Liver (tissue), 9 donors: ENCODE data around the gene LGALS8. TPM values are rescaled to one million over a fixed set of nuclear protein-coding genes. Genes with fewer than 3 reads are reported as not detected.

Experiments used
- DNase-seq: peaks from one replicate; pipeline ENCODE4 v3.0.0-alpha.2; 2017; ENCODE audit warnings: low spot score
- H3K27ac ChIP-seq, 2 donors: one replicate each; pipeline ENCODE4 v1.7.0; 2013; ENCODE audit warnings: inconsistent platforms in 2 of 2, low read length in 2 of 2, control low read depth in 1 of 2, low read depth in 1 of 2, mild to moderate bottlenecking in 1 of 2
- H3K27me3 ChIP-seq, 4 donors: one replicate each; pipeline versions ENCODE4 v1.6.1 to v1.7.0; 2013; ENCODE audit warnings: low read length in 3 of 4, inconsistent platforms in 1 of 4, mild to moderate bottlenecking in 1 of 4, moderate library complexity in 1 of 4; ENCODE audit not compliant: control insufficient read depth in 4 of 4, insufficient read depth in 4 of 4
- H3K36me3 ChIP-seq, 4 donors: one replicate each; pipeline versions ENCODE4 v1.6.1 to v1.7.0; 2013; ENCODE audit warnings: low read length in 3 of 4, mild to moderate bottlenecking in 3 of 4, low read depth in 1 of 4, moderate library complexity in 1 of 4; ENCODE audit not compliant: control insufficient read depth in 4 of 4, insufficient read depth in 3 of 4
- H3K4me1 ChIP-seq, 4 donors: one replicate each; pipeline versions ENCODE4 v1.6.1 to v1.7.0; 2013; ENCODE audit warnings: low read length in 3 of 4, mild to moderate bottlenecking in 3 of 4, moderate library complexity in 1 of 4; ENCODE audit not compliant: control insufficient read depth in 4 of 4, insufficient read depth in 4 of 4
- H3K4me3 ChIP-seq, 3 donors: one replicate each; pipeline versions ENCODE4 v1.6.1 to v1.7.0; 2013; ENCODE audit warnings: low read length in 3 of 3, control low read depth in 1 of 3, low read depth in 1 of 3, mild to moderate bottlenecking in 1 of 3
- H3K9ac ChIP-seq, 2 donors: one replicate each; pipeline ENCODE4 v1.7.0; 2013; ENCODE audit warnings: low read length in 2 of 2, mild to moderate bottlenecking in 2 of 2, moderate library complexity in 2 of 2, control low read depth in 1 of 2, low read depth in 1 of 2
- H3K9me3 ChIP-seq, 4 donors: one replicate each; pipeline versions ENCODE4 v1.6.1 to v1.7.0; 2013; ENCODE audit warnings: low read length in 3 of 4; ENCODE audit not compliant: control insufficient read depth in 4 of 4
- ATF3 ChIP-seq: IDR thresholded peaks from 2 replicates; pipeline ENCODE4 v1.6.1; 2016; ENCODE audit warnings: antibody characterized with exemption
- CTCF ChIP-seq: fragments of 150-350 bp; IDR thresholded peaks from 2 replicates; pipeline ENCODE4 v1.5.1; 2017; ENCODE audit warnings: improper control_type of control experiment, low read depth, low read length; ENCODE audit not compliant: missing input control
- EGR1 ChIP-seq, 2 donors: IDR thresholded peaks; 2 replicates each; pipeline ENCODE4 v1.6.1; 2016 to 2018; ENCODE audit warnings: antibody characterized with exemption in 2 of 2, low read depth in 2 of 2
- FOXA1 ChIP-seq: IDR thresholded peaks from 2 replicates; pipeline ENCODE4 v1.6.1; 2016; ENCODE audit warnings: antibody characterized with exemption
- FOXA2 ChIP-seq: IDR thresholded peaks from 2 replicates; pipeline ENCODE4 v1.6.1; 2016; ENCODE audit warnings: antibody characterized with exemption
- GABPA ChIP-seq, 2 donors: IDR thresholded peaks in 1 of 2; conservative IDR thresholded peaks in 1 of 2; 2 replicates each; pipeline ENCODE4 v1.6.1; 2016; ENCODE audit warnings: antibody characterized with exemption in 2 of 2, mild to moderate bottlenecking in 1 of 2, moderate library complexity in 1 of 2
- HNF4A ChIP-seq, 2 donors: conservative IDR thresholded peaks; 2 replicates each; pipeline ENCODE4 v1.6.1; 2016; ENCODE audit warnings: antibody characterized with exemption in 2 of 2, mild to moderate bottlenecking in 2 of 2
- HNF4G ChIP-seq: IDR thresholded peaks from 2 replicates; pipeline ENCODE4 v1.6.1; 2016; ENCODE audit warnings: antibody characterized with exemption
- JUND ChIP-seq, 2 donors: IDR thresholded peaks; 2 replicates each; pipeline ENCODE4 v1.6.1; 2016; ENCODE audit warnings: antibody characterized with exemption in 2 of 2
- MAX ChIP-seq: IDR thresholded peaks from 2 replicates; pipeline ENCODE4 v1.6.1; 2016; ENCODE audit warnings: antibody characterized with exemption
- NR2F2 ChIP-seq: IDR thresholded peaks from 2 replicates; pipeline ENCODE4 v1.6.1; 2016; ENCODE audit warnings: antibody characterized with exemption
- RAD21 ChIP-seq, 2 donors: IDR thresholded peaks; 2 replicates each; pipeline ENCODE4 v1.6.1; 2016; ENCODE audit warnings: antibody characterized with exemption in 2 of 2, mild to moderate bottlenecking in 2 of 2
- REST ChIP-seq: IDR thresholded peaks from 2 replicates; pipeline ENCODE4 v1.6.1; 2016; ENCODE audit warnings: antibody characterized with exemption, mild to moderate bottlenecking
- RXRA ChIP-seq, 2 donors: IDR thresholded peaks; 2 replicates each; pipeline ENCODE4 v1.6.1; 2017 to 2018; ENCODE audit warnings: antibody characterized with exemption in 2 of 2, mild to moderate bottlenecking in 1 of 2
- SP1 ChIP-seq: IDR thresholded peaks from 2 replicates; pipeline ENCODE4 v1.6.1; 2018; ENCODE audit warnings: antibody characterized with exemption, mild to moderate bottlenecking
- TAF1 ChIP-seq: conservative IDR thresholded peaks from 2 replicates; pipeline ENCODE4 v1.6.1; 2016; ENCODE audit warnings: antibody characterized with exemption, mild to moderate bottlenecking
- YY1 ChIP-seq: IDR thresholded peaks from 2 replicates; pipeline ENCODE4 v1.6.1; 2016; ENCODE audit warnings: antibody characterized with exemption, mild to moderate bottlenecking
- ZBTB33 ChIP-seq: IDR thresholded peaks from 2 replicates; pipeline ENCODE4 v1.6.1; 2016; ENCODE audit warnings: antibody characterized with exemption
- WGBS: extraction: QIAGEN DNeasy Blood & Tissue Kit; methylation state at CpG from one replicate; pipeline ENCODE4 v1.1.7; 2013; 5-methylcytosine and 5-hydroxymethylcytosine counted together
- polyA plus RNA-seq, 2 donors: library from polyadenylated mRNA; stranded (reverse) in 1 of 2; unstranded in 1 of 2; fragments of 200-250 nt in 1 of 2; fragments of >200 nt in 1 of 2; fragmentation: Nextera tagmentation in 1 of 2; extraction: Ambion mirVana in 1 of 2; gene quantifications; one replicate each; pipeline versions ENCODE4 v1.2.1 to v1.2.3, GENCODE V29; 2013 to 2015
- total RNA-seq, 2 donors: library from RNA; depleted of rRNA; stranded (reverse); fragments of >200 nt; gene quantifications; one replicate each; pipeline ENCODE4 v1.2.3, GENCODE V29; 2014
- donor health status: healthy.
- donor health status: healthy.
- donor health status: healthy.
- donor health status: healthy.
- donor health status: healthy.

Gene LGALS8
- 10 to 100 TPM; 66.9 to 75.9 TPM for total RNA-seq
- 10 to 100 TPM; 20.7 to 33.9 TPM for polyA plus RNA-seq

- no peaks in the 10 kb centered on the region for H3K9me3 ChIP-seq
- no peaks in the 10 kb centered on the region for H3K27me3 ChIP-seq
- WGBS: under 1% methylated on average over 35 of the region's 35 CpGs
- peak within 1 kb of the TSS; percentile 83 to 99 (median 87) for H3K4me3 ChIP-seq
- peak within 1 kb of the TSS; percentile 51 to 97 for H3K9ac ChIP-seq
- H3K4me1 ChIP-seq: peaks cover 1 to 20% (median 16%) of the 10 kb centered on the region in 4 donors
- H3K27ac ChIP-seq: peak within 1 kb of the TSS; percentile 98 to 100
- peak; percentile 86 for DNase-seq
- TF ChIP-seq GABPA (IDR thresholded peaks at IDR 0.05 in 1 of 2, conservative IDR thresholded peaks at IDR 0.05 in 1 of 2): peak in 1 of 2 donors; percentile 62
- peak; percentile 51 for TF ChIP-seq ZBTB33
- peak; percentile 92 to 94 for TF ChIP-seq EGR1 (IDR thresholded peaks at IDR 0.05; ENCODE audit: low read depth in 2 of 2)
- TF ChIP-seq NR2F2: peak; percentile 33
- TF ChIP-seq CTCF: no peak
- TF ChIP-seq JUND (IDR thresholded peaks at IDR 0.05): no peak
- no peak for TF ChIP-seq SP1
- TF ChIP-seq FOXA1: no peak
- peak; percentile 42 for TF ChIP-seq MAX
- peak in 1 of 2 donors; percentile 18 for TF ChIP-seq HNF4A (conservative IDR thresholded peaks at IDR 0.05)
- TF ChIP-seq YY1: no peak
- no peak for TF ChIP-seq TAF1
- peak in 1 of 2 donors; percentile 8 for TF ChIP-seq RXRA (IDR thresholded peaks at IDR 0.05)
- TF ChIP-seq FOXA2: no peak
- TF ChIP-seq REST: no peak
- no peak for TF ChIP-seq HNF4G
- peak in 1 of 2 donors; percentile 45 for TF ChIP-seq RAD21 (IDR thresholded peaks at IDR 0.05)
- TF ChIP-seq ATF3: no peak
- H3K36me3 ChIP-seq: peaks cover 7 to 16% (median 13%) of the 10 kb centered on the region in 4 donors
These were observed at the start of gene LGALS8 for GRCh38 chr1:236523704-236524141. Gene LGALS8 (plus strand): TSS chr1:236523982. CDS start chr1:236526071, 2,089 bp downstream.
